GM12891 (cell line): Measurements from ENCODE around the gene PPDPF.

ENCODE experiments used
- DNase-seq: peaks from one replicate; pipeline ENCODE4 v3.0.0; 2011; ENCODE audit warnings: low spot score; ENCODE audit not compliant: insufficient read length
- FAIRE-seq: peaks from 2 replicates; lab custom pipeline; 2011; peaks lifted over from hg19 to GRCh38; lab: Jason Lieb, UNC
- PAX5 ChIP-seq: IDR thresholded peaks from 2 replicates; pipeline ENCODE4 v1.6.1; 2011; ENCODE audit warnings: low read length, moderate library complexity, mild to moderate bottlenecking; ENCODE audit not compliant: insufficient read depth, severe bottlenecking
- POLR2A ChIP-seq: IDR thresholded peaks from 2 replicates; pipeline ENCODE4 v1.6.1; 2011; ENCODE audit warnings: low read depth, low read length, control low read depth
- POLR2AphosphoS5 ChIP-seq: IDR thresholded peaks from 2 replicates; pipeline ENCODE4 v1.6.1; 2011; ENCODE audit warnings: low read depth, low read length, control low read depth
- POU2F2 ChIP-seq: IDR thresholded peaks from 2 replicates; pipeline ENCODE4 v1.6.1; 2011; ENCODE audit warnings: low read depth, mild to moderate bottlenecking, control low read depth, low read length, moderate library complexity
- SPI1 ChIP-seq: IDR thresholded peaks from 2 replicates; pipeline ENCODE4 v1.6.1; 2011; ENCODE audit warnings: low read depth, low read length, control low read depth
- TAF1 ChIP-seq: IDR thresholded peaks from 2 replicates; pipeline ENCODE4 v1.6.1; 2011; ENCODE audit warnings: low read depth, low read length, control low read depth

PPDPF gene

GRCh38 chr20:63498960-63499337, 21.6 kb upstream of the PPDPF start, which contains the start of gene EEF1A2:
EEF1A2 (minus strand) TSS chr20:63499083; CDS start chr20:63497763, 1,320 bp downstream.
- no peak for DNase-seq
- TF ChIP-seq TAF1 (no peak), POLR2AphosphoS5 (no peak), POU2F2 (no peak), PAX5 (no peak)
- FAIRE-seq = no peak

- no peak for FAIRE-seq
- TF ChIP-seq PAX5 (no peak), TAF1 (no peak), SPI1 (no peak)
- DNase-seq = no peak
Measured at GRCh38 chr20:63499338-63499969, 21.1 kb upstream of the PPDPF start.

- no peak for DNase-seq
- no peak for TF ChIP-seq TAF1
- TF ChIP-seq POLR2AphosphoS5 = no peak
- TF ChIP-seq PAX5 = no peak
- TF ChIP-seq SPI1 = no peak
- no peak for TF ChIP-seq POU2F2
- no peak for TF ChIP-seq POLR2A
Measured at GRCh38 chr20:63500151-63500901, 20.2 kb upstream of the PPDPF start.

DNA sequence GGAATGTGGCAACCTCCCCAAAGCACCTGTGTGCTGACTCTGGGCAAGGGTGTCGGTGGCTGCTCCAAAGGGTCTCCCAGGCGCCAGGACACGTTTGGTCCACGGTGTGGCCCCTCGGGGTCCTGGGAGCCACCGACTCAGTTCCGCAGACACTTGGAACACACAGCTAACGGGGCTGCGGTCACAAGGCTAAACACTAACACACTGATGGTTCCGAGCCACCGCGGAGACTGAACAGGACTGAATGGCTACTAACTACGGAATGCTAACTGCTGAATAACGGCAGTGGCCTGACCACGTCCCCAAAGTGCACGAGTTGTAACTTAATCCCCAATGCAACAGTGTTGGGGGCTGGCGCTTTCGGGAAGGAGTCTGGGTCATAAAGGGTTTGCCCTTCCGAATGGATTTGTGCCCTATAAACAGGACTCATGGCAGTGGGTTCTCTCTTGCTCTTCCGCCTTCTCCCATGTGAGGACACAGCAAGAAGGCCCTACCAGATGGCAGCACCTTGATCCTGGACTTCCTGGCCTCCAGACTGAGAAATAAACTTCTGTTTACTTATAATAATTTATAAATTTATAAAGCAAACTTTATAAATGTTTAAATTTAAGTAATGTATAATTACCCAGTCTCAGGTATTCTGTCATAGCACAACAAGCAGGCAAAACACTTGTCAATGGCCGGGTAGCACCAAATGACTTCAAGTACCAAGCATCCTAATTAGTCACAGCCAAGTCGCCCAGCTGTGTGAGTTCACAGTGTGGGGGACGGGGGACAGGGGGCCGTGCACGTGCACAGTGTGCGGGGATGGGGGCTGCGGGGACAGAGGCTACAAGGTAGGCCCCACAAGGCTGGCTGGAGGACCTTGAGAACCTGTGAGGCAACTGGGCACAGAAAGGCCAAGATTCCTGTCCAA, 19.4 kb upstream of the PPDPF start:
- FAIRE-seq (no peak), DNase-seq (no peak)
- TF ChIP-seq PAX5 = no peak
- no peak for TF ChIP-seq POLR2A
- TF ChIP-seq TAF1 = no peak
- no peak for TF ChIP-seq SPI1
- TF ChIP-seq POLR2AphosphoS5 = no peak
- TF ChIP-seq POU2F2 = no peak

More at GRCh38 chr20:63500151-63500901, 20.2 kb upstream of the PPDPF start:
- no peak for FAIRE-seq

- no peak for DNase-seq
- FAIRE-seq = no peak
- TF ChIP-seq POLR2AphosphoS5 = no peak
- TF ChIP-seq SPI1 = no peak
- no peak for TF ChIP-seq POU2F2
- TF ChIP-seq POLR2A = no peak
- TF ChIP-seq TAF1 = no peak
- no peak for TF ChIP-seq PAX5
Measured at GRCh38 chr20:63501818-63502670, 18.5 kb upstream of the PPDPF start.

- DNase-seq (no peak), FAIRE-seq (no peak)
Measured at GRCh38 chr20:63502671-63503172, 17.8 kb upstream of the PPDPF start.

GRCh38 chr20:63503524-63503923, 17.0 kb upstream of the PPDPF start:
- FAIRE-seq (no peak), DNase-seq (no peak)
- TF ChIP-seq POLR2AphosphoS5 (no peak), PAX5 (no peak), SPI1 (no peak), POU2F2 (no peak), POLR2A (no peak)

More at GRCh38 chr20:63502671-63503172, 17.8 kb upstream of the PPDPF start:
- no peak for TF ChIP-seq PAX5
- no peak for TF ChIP-seq POU2F2
- no peak for TF ChIP-seq TAF1
- no peak for TF ChIP-seq POLR2AphosphoS5
- TF ChIP-seq SPI1 = no peak
- TF ChIP-seq POLR2A = no peak

GRCh38 chr20:63504642-63505041, 15.9 kb upstream of the PPDPF start:
- FAIRE-seq (no peak), DNase-seq (no peak)
- TF ChIP-seq SPI1 = no peak
- TF ChIP-seq TAF1 = no peak
- no peak for TF ChIP-seq POU2F2
- no peak for TF ChIP-seq POLR2AphosphoS5
- TF ChIP-seq POLR2A = no peak
- TF ChIP-seq PAX5 = no peak
